HCT116 (cell line): Measurements from ENCODE around the gene RXFP1. TPM values are rescaled to one million over a fixed set of nuclear protein-coding genes. Genes with fewer than 3 reads are reported as not detected.

Experiments used
- ATAC-seq: fragments of 200-7000 bp; cut with Tn5 transposase; 2 replicates; pipeline ENCODE4 v1.9.1; 2020; ENCODE audit warnings: mild to moderate bottlenecking, moderate library complexity
- BruUV-seq: library from RNA; stranded (reverse); fragments of 400-500 nt; replicated peaks from 2 replicates; lab custom pipeline; 2021; lab: Mats Ljungman, UMichigan
- CTCF ChIA-PET: fragments of 300-600 bp; sonication (Branson Sonifier 250); formaldehyde crosslinking; loops from one replicate; lab custom pipeline; 2021; ENCODE audit warnings: antibody characterized with exemption; lab: Charles Lee
- POLR2A ChIA-PET: fragments of 300-600, 350-600 bp; sonication (Branson Sonifier 250); formaldehyde crosslinking; loops from one replicate; lab custom pipeline; 2021; ENCODE audit warnings: antibody characterized with exemption; lab: Charles Lee
- RAD21 ChIA-PET, 2 experiments: fragments of 300-600 bp; sonication (Branson Sonifier 250); formaldehyde crosslinking; loops; one replicate each; lab custom pipeline; 2023; ENCODE audit warnings: low total read pairs in 2 of 2; ENCODE audit not compliant: uncharacterized antibody in 2 of 2, unreplicated experiment in 2 of 2, low non-redundant PET in 1 of 2; lab: Charles Lee
- DNase-seq: peaks from one replicate; pipeline ENCODE4 v3.0.0-alpha.2; 2010; ENCODE audit warnings: low read depth, low spot score
- H2AFZ ChIP-seq: fragments of 200-600 bp; shearing (Covaris generic), sonication (generic); 2 replicates; pipeline ENCODE4 v1.6.1; 2017; ENCODE audit warnings: low read depth, mixed run types, mixed read lengths, antibody characterized with exemption, low read length; ENCODE audit not compliant: poor library complexity, severe bottlenecking
- H3K27ac ChIP-seq: 2 replicates; pipeline ENCODE4 v1.5.1; 2012; ENCODE audit warnings: low read depth, low read length
- H3K27me3 ChIP-seq: fragments of 200-600 bp; sonication (generic); 2 replicates; pipeline ENCODE4 v1.6.1; 2016; ENCODE audit warnings: mixed run types, low read length, mixed read lengths; ENCODE audit not compliant: insufficient read depth
- H3K36me3 ChIP-seq, 2 experiments: fragments of 200-500 bp in 1 of 2; fragments of 200-600 bp in 1 of 2; sonication (Bioruptor generic) in 1 of 2; sonication (generic) in 1 of 2; 2 replicates each; pipeline versions ENCODE4 v1.5.1 to v1.6.1; 2014 to 2016; ENCODE audit warnings: low read length in 2 of 2, inconsistent platforms in 1 of 2, mixed read lengths in 1 of 2, mixed run types in 1 of 2; ENCODE audit not compliant: insufficient read depth in 2 of 2, control insufficient read depth in 1 of 2
- H3K4me1 ChIP-seq, 2 experiments: fragments of 200-600 bp in 1 of 2; sonication (generic) in 1 of 2; 2 replicates each; pipeline versions ENCODE4 v1.5.1 to v1.6.1; 2012 to 2017; ENCODE audit warnings: low read length in 2 of 2, inconsistent platforms in 1 of 2, mild to moderate bottlenecking in 1 of 2, mixed read lengths in 1 of 2, mixed run types in 1 of 2, moderate library complexity in 1 of 2; ENCODE audit not compliant: insufficient read depth in 2 of 2, control insufficient read depth in 1 of 2
- H3K4me2 ChIP-seq: fragments of 200-600 bp; sonication (generic); 2 replicates; pipeline ENCODE4 v1.6.1; 2017; ENCODE audit warnings: mixed run types, low read length, mixed read lengths
- H3K4me3 ChIP-seq, 2 experiments: fragments of 200-600 bp in 1 of 2; sonication (generic) in 1 of 2; replicated peaks in 1 of 2; 2 replicates each; pipeline ENCODE4 v1.5.1; 2011 to 2016; ENCODE audit warnings: low read length in 2 of 2, control low read depth in 1 of 2, low read depth in 1 of 2, mild to moderate bottlenecking in 1 of 2, mixed read lengths in 1 of 2, mixed run types in 1 of 2
- H3K79me2 ChIP-seq: fragments of 200-600 bp; sonication (generic); 2 replicates; pipeline ENCODE4 v1.6.1; 2017; ENCODE audit warnings: mild to moderate bottlenecking, mixed run types, low read length, moderate library complexity, mixed read lengths; ENCODE audit not compliant: insufficient read depth
- H3K9ac ChIP-seq: fragments of 200-600 bp; sonication (generic); 2 replicates; pipeline ENCODE4 v1.6.1; 2016; ENCODE audit warnings: low read length, mixed read lengths
- H3K9me2 ChIP-seq: fragments of 200-600 bp; sonication (generic), shearing (Covaris generic); 2 replicates; pipeline ENCODE4 v1.6.1; 2017; ENCODE audit warnings: mixed run types, mild to moderate bottlenecking, moderate library complexity; ENCODE audit not compliant: insufficient read depth
- H3K9me3 ChIP-seq, 2 experiments: fragments of 200-500 bp in 1 of 2; fragments of 200-600 bp in 1 of 2; sonication (Bioruptor generic) in 1 of 2; sonication (generic) in 1 of 2; 2 replicates each; pipeline ENCODE4 v1.6.1; 2014 to 2017; ENCODE audit warnings: low read length in 2 of 2, mixed read lengths in 2 of 2, inconsistent platforms in 1 of 2, low read depth in 1 of 2, mild to moderate bottlenecking in 1 of 2, mixed run types in 1 of 2, moderate library complexity in 1 of 2; ENCODE audit not compliant: control insufficient read depth in 1 of 2, insufficient read depth in 1 of 2
- H4K20me1 ChIP-seq: fragments of 200-600 bp; sonication (generic), shearing (Covaris generic); 2 replicates; pipeline ENCODE4 v1.6.1; 2017; ENCODE audit warnings: mixed run types, mild to moderate bottlenecking, moderate library complexity; ENCODE audit not compliant: insufficient read depth
- ATF3 ChIP-seq: IDR thresholded peaks from 2 replicates; pipeline ENCODE4 v1.6.1; 2012
- CBX3 ChIP-seq: IDR thresholded peaks from 2 replicates; pipeline ENCODE4 v1.6.1; 2012; ENCODE audit warnings: low read depth
- EGR1 ChIP-seq: IDR thresholded peaks from 2 replicates; pipeline ENCODE4 v1.6.1; 2012; ENCODE audit warnings: low read depth
- EZH2 ChIP-seq: fragments of 200-600 bp; sonication (generic); IDR thresholded peaks from 2 replicates; pipeline ENCODE4 v1.6.1; 2017; ENCODE audit warnings: antibody characterized with exemption, mixed run types
- FOSL1 ChIP-seq: IDR thresholded peaks from 2 replicates; pipeline ENCODE4 v1.6.1; 2012; ENCODE audit warnings: low read depth
- POLR2AphosphoS5 ChIP-seq: IDR thresholded peaks from 2 replicates; pipeline ENCODE4 v1.6.1; 2011; ENCODE audit warnings: mild to moderate bottlenecking, low read depth, low read length, moderate library complexity
- REST ChIP-seq: IDR thresholded peaks from 2 replicates; pipeline ENCODE4 v1.6.1; 2012; ENCODE audit warnings: low read depth
- SIN3A ChIP-seq: IDR thresholded peaks from 2 replicates; pipeline ENCODE4 v1.6.1; 2012; ENCODE audit warnings: low read depth
- SP1 ChIP-seq: IDR thresholded peaks from 2 replicates; pipeline ENCODE4 v1.6.1; 2012; ENCODE audit warnings: low read depth
- TCF7L2 ChIP-seq: IDR thresholded peaks from 2 replicates; pipeline ENCODE4 v1.7.0; 2011; ENCODE audit warnings: borderline replicate concordance, inconsistent platforms; ENCODE audit not compliant: insufficient read depth, insufficient read length; ENCODE audit errors: extremely low read depth
- ZFX ChIP-seq: fragments of 450-650 bp; IDR thresholded peaks from 2 replicates; pipeline ENCODE4 v1.6.1; 2017
- intact Hi-C: fragments of 100-400 bp; cut with micrococcal nuclease; formaldehyde crosslinking; loops from 2 replicates; pipeline ENCODE4 v1.10.0; 2022
- total RNA-seq: library from RNA; stranded (reverse); gene quantifications from one replicate; pipeline ENCODE4 v1.2.1, GENCODE V29; 2021; ENCODE audit not compliant: unreplicated experiment
- TF ChIP-seq, protein P1 (sequence below): IDR thresholded peaks from 2 replicates; pipeline ENCODE4 v1.6.1; 2012
- TF ChIP-seq, protein P2 (sequence below): IDR thresholded peaks from 2 replicates; pipeline ENCODE4 v1.6.1; 2011; ENCODE audit warnings: mild to moderate bottlenecking, low read length, moderate library complexity; ENCODE audit not compliant: insufficient replicate concordance; ENCODE audit errors: extremely low read depth

RXFP1 gene
- total RNA-seq, 1 experiment from 2014 or later: not detected

GRCh38 chr4:158544141-158544540, 22.5 kb downstream of the RXFP1 start:
- no peaks in the 10 kb centered on the region for H3K9me3 ChIP-seq
- H3K36me3 ChIP-seq: no peaks in the 10 kb centered on the region
- ChIA-PET POLR2A (no interaction called here), RAD21 (no interaction called here), CTCF (no interaction called here)
- no peak for TF ChIP-seq ATF3
- 0 out of 4 replicates have a peak, but pooled peaks cover 0 to 5% of the 10 kb centered on the region in 2 experiments for H3K4me1 ChIP-seq
- DNase-seq (no peak), ATAC-seq (no peak)
- no peak overlapping the region for H3K27ac ChIP-seq
- no TSS peak for BruUV-seq
- H3K4me3 ChIP-seq: no peak overlapping the region
- H3K27me3 ChIP-seq: no peaks in the 10 kb centered on the region
- no peaks in the 10 kb centered on the region for H3K79me2 ChIP-seq
- H2AFZ ChIP-seq: no peak overlapping the region
- no peak overlapping the region for H3K4me2 ChIP-seq
- H3K9ac ChIP-seq: no peak overlapping the region
- H4K20me1 ChIP-seq: no peaks in the 10 kb centered on the region
- H3K9me2 ChIP-seq: no peaks in the 10 kb centered on the region
- intact Hi-C loops: no loop called here

DNA sequence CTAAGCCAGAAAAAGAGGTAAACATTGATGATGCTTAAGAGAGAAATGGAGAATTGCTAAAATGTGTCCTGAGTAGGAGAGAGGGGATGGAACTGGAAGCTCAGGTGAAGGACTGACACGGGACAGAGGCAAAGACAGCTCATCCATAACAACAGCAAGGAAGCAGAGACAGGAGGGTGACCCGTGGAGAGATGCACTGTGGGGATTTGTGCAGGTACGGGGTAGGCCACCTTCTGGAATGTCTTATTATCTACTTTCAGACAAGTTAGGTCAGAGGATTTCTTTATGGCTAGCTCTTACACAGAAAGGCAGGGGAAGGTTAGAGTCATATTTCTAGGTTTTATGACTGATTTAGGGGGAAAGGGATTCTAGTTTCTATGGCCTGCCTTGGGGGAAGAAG, 31.7 kb downstream of the RXFP1 start:
- BruUV-seq: no TSS peak
- TF ChIP-seq EZH2 (no peak), FOSL1 (no peak), REST (no peak), ATF3 (no peak), CBX3 (no peak), SIN3A (no peak), POLR2AphosphoS5 (no peak), EGR1 (no peak), SP1 (no peak), TCF7L2 (no peak), ZFX (no peak)
- TF ChIP-seq, protein P1, sequence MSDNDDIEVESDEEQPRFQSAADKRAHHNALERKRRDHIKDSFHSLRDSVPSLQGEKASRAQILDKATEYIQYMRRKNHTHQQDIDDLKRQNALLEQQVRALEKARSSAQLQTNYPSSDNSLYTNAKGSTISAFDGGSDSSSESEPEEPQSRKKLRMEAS: no peak
- TF ChIP-seq, protein P2, sequence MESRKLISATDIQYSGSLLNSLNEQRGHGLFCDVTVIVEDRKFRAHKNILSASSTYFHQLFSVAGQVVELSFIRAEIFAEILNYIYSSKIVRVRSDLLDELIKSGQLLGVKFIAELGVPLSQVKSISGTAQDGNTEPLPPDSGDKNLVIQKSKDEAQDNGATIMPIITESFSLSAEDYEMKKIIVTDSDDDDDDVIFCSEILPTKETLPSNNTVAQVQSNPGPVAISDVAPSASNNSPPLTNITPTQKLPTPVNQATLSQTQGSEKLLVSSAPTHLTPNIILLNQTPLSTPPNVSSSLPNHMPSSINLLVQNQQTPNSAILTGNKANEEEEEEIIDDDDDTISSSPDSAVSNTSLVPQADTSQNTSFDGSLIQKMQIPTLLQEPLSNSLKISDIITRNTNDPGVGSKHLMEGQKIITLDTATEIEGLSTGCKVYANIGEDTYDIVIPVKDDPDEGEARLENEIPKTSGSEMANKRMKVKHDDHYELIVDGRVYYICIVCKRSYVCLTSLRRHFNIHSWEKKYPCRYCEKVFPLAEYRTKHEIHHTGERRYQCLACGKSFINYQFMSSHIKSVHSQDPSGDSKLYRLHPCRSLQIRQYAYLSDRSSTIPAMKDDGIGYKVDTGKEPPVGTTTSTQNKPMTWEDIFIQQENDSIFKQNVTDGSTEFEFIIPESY: no peak
- DNase-seq: no peak
- H3K27ac ChIP-seq: no peak overlapping the region
- ChIA-PET CTCF (no interaction called here), RAD21 (no interaction called here), POLR2A (no interaction called here)
- no peak overlapping the region for H3K4me3 ChIP-seq
- H2AFZ ChIP-seq: no peak overlapping the region
- H3K9ac ChIP-seq: no peak overlapping the region
- H3K9me2 ChIP-seq: no peaks in the 10 kb centered on the region
- no peaks in the 10 kb centered on the region for H4K20me1 ChIP-seq
- no peaks in the 10 kb centered on the region for H3K4me1 ChIP-seq
- H3K79me2 ChIP-seq: no peaks in the 10 kb centered on the region
- no peak overlapping the region for H3K4me2 ChIP-seq
- H3K9me3 ChIP-seq: no peaks in the 10 kb centered on the region
- intact Hi-C loops: no loop called here
- ATAC-seq: peak; percentile 53
- H3K27me3 ChIP-seq: no peaks in the 10 kb centered on the region
- no peaks in the 10 kb centered on the region for H3K36me3 ChIP-seq
